Esophagus mucosa (tissue), 1 donor: Measurements from ENCODE around the gene CELF4. TPM values are rescaled to one million over a fixed set of nuclear protein-coding genes. Genes with fewer than 3 reads are reported as not detected.

ENCODE experiments used
- ATAC-seq: fragments of 200-7000 bp; cut with Tn5 transposase; one replicate; pipeline ENCODE4 v1.9.1; 2020
- total RNA-seq: library from RNA; stranded (reverse); gene quantifications from one replicate; pipeline ENCODE4 v1.2.4, GENCODE V29; 2023
- donor health status: DM: yes; HTN: yes; CAD: no.

Gene CELF4
- total RNA-seq, 1 donor from 2014 or later, result not detected

GRCh38 chr18:37460604-37461003 lies 105.0 kb downstream of the CELF4 start:
- no peak for ATAC-seq

GRCh38 chr18:37458697-37459096 lies 106.9 kb downstream of the CELF4 start:
- ATAC-seq, result no peak

DNA sequence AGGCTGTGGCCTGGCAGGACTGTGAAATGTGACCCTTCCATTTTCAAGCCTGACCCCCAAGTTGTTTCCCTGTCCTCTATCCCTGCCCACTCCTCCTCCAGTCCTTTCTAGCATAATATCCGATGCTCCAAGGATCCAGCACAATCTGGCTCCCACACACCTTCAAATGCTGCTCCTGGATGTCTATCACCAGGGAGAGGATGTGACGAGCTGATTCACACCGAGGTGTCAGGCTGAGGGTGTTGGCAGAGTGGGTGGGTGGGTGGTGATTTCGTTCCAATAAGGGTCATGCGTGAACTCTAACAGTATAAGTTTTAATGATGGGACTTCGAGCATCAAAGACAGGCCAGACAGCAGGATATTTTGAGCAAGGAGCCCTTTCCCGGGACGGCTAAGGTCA lies 107.8 kb downstream of the CELF4 start:
- no peak for ATAC-seq

- no peak for ATAC-seq
Observed at GRCh38 chr18:37457341-37457740, 108.3 kb downstream of the CELF4 start.

GRCh38 chr18:37456873-37457272 lies 108.7 kb downstream of the CELF4 start:
- ATAC-seq, result no peak

GRCh38 chr18:37456395-37456794 lies 109.2 kb downstream of the CELF4 start:
- no peak for ATAC-seq

GRCh38 chr18:37453752-37454151 lies 111.8 kb downstream of the CELF4 start:
- ATAC-seq, result no peak

DNA sequence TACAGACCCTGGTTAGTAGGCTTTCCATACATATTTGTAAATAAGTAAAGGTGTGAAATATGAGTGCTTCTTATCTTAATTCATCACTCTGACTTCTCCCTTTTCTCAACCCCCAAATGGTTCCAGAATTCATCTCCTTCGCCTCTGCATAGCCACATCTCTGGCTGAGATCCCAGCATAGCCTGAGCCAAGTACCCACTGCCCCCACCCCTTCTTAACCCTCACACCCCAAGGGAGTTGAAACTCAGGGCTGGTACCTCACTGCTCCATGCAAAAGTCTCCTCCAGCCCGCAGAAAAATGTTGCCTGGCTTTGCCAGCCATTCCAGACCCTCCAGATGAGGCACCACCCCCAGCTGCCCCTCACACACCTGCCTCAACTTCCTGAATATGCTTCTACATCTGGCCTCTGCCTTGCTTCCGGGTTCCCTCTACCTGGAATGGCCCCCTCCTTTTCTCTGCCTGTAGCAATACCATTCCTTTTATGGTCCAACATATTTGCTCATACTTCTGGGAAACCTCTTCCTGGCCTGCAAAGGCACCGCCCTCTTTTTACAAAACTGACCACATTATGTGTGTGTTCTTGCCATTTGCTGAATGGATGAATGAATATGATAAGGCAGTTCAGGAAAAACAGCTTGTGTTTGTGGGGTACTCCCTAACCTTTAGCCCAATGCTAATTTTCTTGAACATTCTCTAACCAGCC lies 112.8 kb downstream of the CELF4 start:
- peak; percentile 9 for ATAC-seq

- no peak for ATAC-seq
Observed at GRCh38 chr18:37452015-37452414, 113.6 kb downstream of the CELF4 start.

DNA sequence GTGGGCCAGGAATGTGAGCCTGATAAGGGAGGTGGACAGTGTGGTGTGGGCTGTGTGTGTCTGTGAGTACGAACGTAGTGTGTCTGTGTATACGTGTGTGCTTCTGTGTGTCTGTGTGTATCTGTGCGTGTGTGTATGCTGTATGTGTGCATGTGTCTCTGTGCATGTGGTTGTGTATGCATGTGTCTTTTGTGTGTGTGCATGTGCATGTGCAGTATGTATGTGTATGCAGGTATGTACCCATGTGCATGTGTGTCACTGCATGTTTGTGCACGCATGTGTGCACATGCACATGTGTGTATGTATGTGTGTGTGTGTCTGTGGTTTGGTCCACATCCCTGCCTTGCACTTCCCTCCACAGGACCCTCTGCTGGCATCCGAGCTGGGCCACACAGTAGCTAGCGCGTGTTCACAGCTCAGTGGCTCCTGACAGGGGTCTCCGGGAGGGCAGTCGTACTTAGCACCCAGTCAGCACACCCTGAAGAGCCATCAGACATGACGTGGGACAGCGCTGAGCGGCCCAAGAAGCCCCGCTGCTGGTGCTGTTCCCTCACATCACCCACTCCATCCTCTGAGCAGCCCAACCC lies 114.3 kb downstream of the CELF4 start:
- no peak for ATAC-seq

- ATAC-seq, result no peak
Observed at GRCh38 chr18:37450434-37451132, 115.0 kb downstream of the CELF4 start.

DNA sequence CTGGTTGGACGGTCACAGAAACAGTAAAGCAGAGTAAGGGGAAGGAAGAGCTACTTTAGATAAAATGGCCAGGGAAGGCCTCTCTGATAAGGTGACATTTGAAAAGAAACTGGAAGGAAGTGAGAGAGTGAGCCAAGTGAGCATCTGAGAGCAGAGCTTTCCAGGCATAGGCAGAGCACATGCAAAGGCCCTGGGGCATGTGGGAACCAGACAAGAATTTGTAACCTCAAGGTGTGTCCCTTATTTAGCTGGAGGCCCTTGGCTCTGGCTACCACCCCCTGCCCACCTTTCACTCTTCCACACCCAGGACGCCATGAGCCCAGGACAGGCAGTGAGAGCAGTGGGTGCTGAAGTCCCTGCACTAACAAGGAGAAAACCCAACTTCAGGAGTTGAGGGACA lies 116.0 kb downstream of the CELF4 start:
- ATAC-seq, result no peak

GRCh38 chr18:37448946-37449345 lies 116.7 kb downstream of the CELF4 start:
- ATAC-seq, result no peak

- ATAC-seq, result no peak
Observed at GRCh38 chr18:37447962-37448888, 117.4 kb downstream of the CELF4 start.

- no peak for ATAC-seq
Observed at GRCh38 chr18:37445836-37446235, 119.8 kb downstream of the CELF4 start.

GRCh38 chr18:37445368-37445767 lies 120.2 kb downstream of the CELF4 start:
- no peak for ATAC-seq

DNA sequence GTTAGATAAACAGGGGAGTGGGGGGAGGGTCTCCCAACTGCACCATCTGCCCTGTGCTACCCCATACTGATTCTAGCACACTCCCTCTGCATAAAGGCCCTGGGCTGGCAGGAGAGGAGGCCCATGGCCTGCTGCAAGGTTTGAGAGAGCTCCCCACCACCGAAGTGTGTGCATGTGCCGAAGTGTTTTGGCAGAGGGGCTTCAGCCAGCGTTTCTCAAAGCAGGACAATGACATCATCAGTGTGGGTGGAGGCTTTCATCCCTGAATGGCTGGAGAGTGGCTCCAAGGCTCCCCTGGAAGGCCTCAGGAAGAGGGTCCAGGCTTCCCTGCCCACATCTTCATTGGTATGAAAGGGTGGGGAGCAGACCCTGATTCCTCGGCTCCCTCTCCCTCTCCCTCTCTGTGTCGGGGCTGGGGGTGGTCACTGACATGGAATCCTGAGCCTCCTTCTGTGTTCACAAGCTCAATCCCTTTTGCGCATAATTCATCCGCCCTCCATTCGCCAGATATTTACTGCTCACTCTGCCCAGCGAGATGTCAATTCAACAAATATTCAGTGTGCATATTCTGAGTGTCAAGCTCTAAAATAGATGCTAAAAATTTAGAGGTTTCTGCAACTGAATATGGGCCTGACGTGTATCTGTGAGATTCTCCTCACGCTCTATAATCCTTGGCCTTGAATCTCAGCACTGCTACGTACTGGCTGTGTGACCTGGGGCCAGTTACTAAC lies 122.1 kb downstream of the CELF4 start:
- no peak for ATAC-seq

DNA sequence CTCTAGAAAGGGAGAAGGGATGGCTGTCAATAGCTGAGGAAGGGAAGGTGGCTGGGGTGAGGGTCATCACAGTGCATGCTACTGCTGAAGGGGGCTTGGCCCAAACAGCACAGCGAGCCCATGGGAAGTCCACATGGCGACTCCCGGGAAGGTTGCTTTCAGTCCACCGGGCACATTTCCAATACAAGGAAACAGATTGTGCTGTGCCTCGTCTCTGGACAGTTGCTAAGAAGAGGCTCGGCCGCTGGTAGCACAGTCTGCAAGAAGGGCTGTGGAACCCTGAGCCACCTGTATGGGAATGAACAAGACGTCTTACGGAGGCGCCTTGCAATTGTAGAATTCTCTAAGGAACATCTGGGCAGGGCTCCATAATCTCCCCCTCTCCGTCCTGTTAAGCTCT lies 123.1 kb downstream of the CELF4 start:
- no peak for ATAC-seq

- no peak for ATAC-seq
Observed at GRCh38 chr18:37441821-37442220, 123.8 kb downstream of the CELF4 start.

- ATAC-seq, result no peak
Observed at GRCh38 chr18:37440206-37440605, 125.4 kb downstream of the CELF4 start.

DNA sequence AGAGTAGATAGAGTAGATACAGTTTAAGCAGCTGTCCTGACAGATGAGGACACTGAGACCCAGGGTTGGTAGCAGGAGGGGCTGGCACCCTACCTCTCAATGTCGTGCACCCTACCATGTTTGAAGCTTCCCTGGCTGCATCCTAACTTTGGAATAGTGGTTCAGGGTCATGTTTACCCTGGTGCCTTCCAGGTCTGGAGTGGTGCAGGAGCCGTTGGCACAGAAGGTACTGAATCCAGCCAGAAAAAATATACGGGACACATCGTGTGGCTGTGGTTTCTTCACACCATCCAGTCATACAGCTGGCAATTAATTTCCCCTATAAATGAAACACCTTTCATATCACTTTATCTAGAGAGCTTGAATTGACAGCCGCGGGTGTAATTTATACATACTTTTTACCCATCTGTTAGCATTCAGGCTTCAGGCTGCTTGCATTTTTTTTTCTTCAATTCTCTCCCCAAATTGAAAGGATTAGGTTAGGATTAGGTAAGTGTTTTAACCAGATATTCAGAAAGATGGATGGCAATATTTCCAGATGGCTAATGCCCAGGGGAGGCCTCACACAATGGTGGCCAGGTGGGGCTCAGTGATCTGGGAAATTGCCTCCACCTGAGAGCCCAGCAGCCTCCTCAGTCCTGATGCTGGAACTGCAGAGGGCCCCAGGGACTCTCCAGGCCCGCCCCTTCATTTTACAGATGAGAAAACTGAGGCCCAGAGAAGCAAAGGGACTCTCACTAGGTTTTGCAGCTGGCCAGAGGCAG lies 127.0 kb downstream of the CELF4 start:
- ATAC-seq, result no peak
